AG09309 (cell line): Measurements from ENCODE around the gene SSBP4.

Source experiments
- DNase-seq: peaks from one replicate; pipeline ENCODE4 v3.0.0-alpha.2; 2010; ENCODE audit warnings: low read depth
- H3K4me3 ChIP-seq: 2 replicates; pipeline ENCODE4 v1.5.1; 2011; ENCODE audit warnings: mild to moderate bottlenecking, low read depth, low read length, moderate library complexity; ENCODE audit not compliant: control insufficient read depth
- TF ChIP-seq, protein P1 (sequence below): IDR thresholded peaks from 2 replicates; pipeline ENCODE4 v1.5.1; 2011; ENCODE audit warnings: mild to moderate bottlenecking, low read depth, low read length, inconsistent platforms; ENCODE audit not compliant: insufficient read depth, control insufficient read depth; ENCODE audit errors: missing control alignments

The SSBP4 gene

DNA sequence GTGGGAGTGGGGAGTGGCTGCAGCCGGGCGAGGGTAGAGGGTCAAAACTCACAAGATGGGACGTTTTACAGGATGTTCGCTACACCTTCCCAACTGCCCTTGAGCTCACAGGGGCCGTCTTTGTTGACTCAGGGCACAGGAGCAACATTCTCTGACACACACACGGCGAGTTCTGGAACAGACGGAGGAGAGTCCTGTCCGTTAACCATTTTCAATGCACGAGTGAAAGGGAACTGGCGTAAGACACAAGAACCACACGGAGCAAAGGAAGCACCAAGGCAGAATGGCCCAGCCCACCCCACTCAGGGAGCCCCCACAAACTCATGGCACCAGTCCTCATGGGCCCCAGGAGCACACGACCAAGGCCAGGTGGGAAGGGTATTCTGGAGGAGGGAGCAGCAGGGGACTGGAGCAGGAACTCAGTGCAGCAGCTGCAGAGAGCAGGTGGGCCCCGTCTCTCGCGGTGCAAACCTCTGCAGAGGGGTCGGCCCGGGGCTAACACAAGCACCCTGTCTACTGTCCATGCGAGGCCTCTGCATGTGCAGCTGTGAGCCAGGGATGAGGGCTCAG lies 56.6 kb downstream of the SSBP4 start:
- no peak for DNase-seq
- TF ChIP-seq, protein P1, sequence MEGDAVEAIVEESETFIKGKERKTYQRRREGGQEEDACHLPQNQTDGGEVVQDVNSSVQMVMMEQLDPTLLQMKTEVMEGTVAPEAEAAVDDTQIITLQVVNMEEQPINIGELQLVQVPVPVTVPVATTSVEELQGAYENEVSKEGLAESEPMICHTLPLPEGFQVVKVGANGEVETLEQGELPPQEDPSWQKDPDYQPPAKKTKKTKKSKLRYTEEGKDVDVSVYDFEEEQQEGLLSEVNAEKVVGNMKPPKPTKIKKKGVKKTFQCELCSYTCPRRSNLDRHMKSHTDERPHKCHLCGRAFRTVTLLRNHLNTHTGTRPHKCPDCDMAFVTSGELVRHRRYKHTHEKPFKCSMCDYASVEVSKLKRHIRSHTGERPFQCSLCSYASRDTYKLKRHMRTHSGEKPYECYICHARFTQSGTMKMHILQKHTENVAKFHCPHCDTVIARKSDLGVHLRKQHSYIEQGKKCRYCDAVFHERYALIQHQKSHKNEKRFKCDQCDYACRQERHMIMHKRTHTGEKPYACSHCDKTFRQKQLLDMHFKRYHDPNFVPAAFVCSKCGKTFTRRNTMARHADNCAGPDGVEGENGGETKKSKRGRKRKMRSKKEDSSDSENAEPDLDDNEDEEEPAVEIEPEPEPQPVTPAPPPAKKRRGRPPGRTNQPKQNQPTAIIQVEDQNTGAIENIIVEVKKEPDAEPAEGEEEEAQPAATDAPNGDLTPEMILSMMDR: no peak
- H3K4me3 ChIP-seq: no peak overlapping the region

GRCh38 chr19:18476507-18477041 lies 57.4 kb downstream of the SSBP4 start:
- TF ChIP-seq, protein P1: no peak
- no peak overlapping the region for H3K4me3 ChIP-seq
- no peak for DNase-seq

GRCh38 chr19:18477042-18477779 lies 58.0 kb downstream of the SSBP4 start:
- no peak overlapping the region for H3K4me3 ChIP-seq
- no peak for DNase-seq
- TF ChIP-seq, protein P1: no peak

DNA sequence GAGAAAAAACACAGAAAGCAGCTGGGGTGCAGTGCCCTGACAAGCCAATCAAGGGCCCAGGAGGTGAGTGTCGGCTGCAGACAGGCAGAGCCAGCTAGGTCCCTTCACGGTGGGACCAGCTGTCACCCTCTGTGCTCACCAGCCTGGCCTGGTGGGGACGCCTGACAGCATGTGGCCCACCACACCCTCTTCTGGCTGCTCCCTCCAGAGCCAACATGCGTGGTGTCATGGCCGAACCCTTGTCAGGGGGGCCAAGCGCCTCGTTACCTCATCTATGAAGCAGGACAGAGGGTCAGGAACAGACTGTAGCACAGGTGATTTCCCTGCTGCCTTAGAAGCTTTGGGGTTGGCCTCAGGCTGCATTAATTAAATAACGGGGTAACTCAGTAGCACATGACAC lies 58.8 kb downstream of the SSBP4 start:
- H3K4me3 ChIP-seq: no peak overlapping the region
- TF ChIP-seq, protein P1: no peak
- DNase-seq: no peak

GRCh38 chr19:18478545-18479311 lies 59.5 kb downstream of the SSBP4 start:
- peak; percentile 79 for DNase-seq
- no peak overlapping the region for H3K4me3 ChIP-seq
- TF ChIP-seq, protein P1: no peak

- DNase-seq: peak; percentile 49
- TF ChIP-seq, protein P1: no peak
- no peak overlapping the region for H3K4me3 ChIP-seq
Measured at GRCh38 chr19:18480006-18480691, 61.0 kb downstream of the SSBP4 start.
